RCC 7860 (cell line): ENCODE measurements around the gene PTPRT.

ENCODE experiments used
- DNase-seq: peaks from one replicate; pipeline ENCODE4 v3.0.0-alpha.2; 2015; ENCODE audit warnings: low spot score
- FAIRE-seq: peaks from 2 replicates; lab custom pipeline; 2012; peaks lifted over from hg19 to GRCh38; lab: Jason Lieb, UNC

Gene PTPRT

DNA sequence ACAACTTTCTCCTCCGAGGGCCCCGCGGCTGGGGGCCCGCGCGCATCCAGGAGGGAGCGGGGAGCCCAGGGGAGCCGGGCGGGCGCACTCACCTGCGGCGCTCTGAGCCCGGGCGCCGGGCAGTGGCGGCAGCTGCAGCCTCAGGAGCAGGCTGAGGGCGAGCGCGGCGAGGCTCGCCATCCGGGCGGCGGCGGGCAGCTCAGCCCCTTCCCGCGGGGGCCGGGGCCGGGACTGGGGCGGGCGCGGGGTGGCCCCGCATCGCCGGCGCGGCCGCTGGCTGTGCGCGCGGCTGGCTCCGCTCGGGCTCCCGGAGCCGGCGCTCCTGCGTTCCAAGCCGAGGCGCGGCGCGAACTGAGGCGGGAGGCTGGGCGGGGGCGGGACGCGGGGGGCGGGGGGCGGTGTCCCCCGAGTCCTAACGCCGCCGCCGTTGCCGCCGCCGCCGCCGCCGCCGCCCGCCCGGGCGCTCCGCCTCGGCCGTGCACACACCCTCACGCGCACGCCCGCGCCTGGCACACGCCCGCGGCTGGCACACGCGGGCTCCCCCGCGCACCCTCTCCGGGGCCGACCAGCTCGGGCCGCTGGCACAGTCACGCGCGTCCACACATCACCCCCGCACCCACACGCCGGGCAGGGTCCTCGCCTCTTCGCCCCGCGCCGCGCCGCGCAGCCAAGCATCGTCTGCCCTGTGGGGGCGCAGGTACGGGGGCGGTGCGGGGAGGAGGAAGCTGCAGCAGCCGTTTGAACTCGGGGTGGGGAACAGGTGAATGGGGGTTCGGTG lies at the start of gene PTPRT:
PTPRT (minus strand) TSS at position 353 of the 778 bp plus-strand sequence; CDS start at position 180, 173 bp downstream.
- FAIRE-seq: no peak
- DNase-seq: no peak

DNA sequence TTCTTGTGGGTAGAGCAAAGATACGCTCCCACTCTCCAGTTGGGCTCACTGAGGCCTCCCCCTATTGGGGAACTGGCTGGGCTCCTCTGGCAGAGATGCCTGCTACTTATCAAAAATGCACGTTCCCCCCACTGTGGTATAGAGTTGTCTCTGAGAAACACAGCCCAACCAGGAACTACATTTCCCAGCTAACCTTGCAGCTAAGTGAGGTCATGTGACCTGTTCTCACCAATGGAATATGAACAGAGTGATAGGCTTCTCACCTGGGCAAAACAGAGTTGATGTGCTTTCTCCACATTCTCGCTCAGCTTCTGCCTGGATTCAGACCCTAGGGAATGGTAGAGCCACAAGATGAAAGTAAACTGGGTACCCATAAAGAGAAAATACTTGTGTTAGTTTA lies 49.1 kb upstream of the PTPRT start:
- DNase-seq: no peak
- no peak for FAIRE-seq

DNA sequence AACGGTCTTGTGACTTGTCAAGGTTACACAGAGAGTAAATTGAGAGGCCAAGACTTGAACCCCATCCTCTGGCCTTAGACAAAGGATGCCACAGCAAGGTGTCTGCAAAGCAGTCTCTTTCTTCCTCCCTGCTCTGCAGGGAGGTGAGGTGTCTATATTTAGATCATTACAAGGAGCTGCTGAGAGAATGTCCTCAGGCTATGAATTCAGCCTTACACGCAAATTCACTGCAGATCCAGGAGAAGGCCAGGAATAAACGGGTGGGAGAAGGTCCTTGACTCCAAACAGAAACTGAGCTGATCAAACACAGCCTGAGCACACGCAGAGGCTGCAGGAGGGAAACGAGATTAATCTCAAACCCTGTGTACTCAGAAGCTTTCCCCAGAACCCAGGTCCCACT lies 48.6 kb upstream of the PTPRT start:
- no peak for FAIRE-seq
- no peak for DNase-seq

DNA sequence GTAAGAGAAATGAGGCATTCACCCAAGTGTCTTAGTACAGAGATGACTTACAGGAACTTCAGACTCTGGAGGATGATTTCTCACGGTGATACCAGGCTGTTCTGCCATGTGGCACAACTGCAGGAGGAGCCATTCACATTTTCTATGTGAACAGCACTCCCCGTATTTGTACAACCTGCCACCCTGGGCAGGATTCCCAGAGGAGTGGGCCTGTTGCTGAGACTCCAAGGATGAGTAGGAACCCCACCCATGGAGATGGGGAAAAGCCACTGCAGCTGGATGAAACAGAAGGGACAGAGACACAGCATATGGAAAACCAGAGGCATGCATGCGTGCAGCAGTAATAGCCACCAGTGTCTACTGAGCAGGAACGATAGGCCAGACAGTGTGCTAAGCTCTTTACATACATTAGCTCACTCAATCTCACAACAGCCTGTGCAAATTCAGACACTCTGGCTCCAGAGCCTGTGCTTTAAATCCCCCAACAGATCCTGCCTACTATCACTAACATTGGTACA lies 48.0 kb upstream of the PTPRT start:
- DNase-seq (no peak), FAIRE-seq (no peak)

DNA sequence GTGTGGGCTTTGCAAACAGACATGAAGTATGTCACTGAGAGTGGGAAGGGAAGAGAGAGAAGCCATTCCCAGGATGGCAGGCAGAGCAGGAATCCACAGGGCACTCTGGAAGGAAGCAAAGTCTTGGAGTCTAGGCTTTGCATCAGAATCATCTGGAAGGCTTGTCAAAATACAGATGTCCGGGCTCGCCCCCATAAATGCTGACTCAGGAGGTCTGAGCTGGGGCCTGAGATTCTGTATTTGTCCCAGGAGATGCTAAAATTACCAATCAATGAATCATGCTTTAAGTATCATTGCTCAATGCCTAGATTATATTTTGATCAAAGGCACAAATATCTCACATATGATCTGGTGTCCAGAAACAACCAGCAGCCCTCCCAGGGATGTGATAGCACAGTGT lies 46.3 kb upstream of the PTPRT start:
- no peak for DNase-seq
- no peak for FAIRE-seq

DNA sequence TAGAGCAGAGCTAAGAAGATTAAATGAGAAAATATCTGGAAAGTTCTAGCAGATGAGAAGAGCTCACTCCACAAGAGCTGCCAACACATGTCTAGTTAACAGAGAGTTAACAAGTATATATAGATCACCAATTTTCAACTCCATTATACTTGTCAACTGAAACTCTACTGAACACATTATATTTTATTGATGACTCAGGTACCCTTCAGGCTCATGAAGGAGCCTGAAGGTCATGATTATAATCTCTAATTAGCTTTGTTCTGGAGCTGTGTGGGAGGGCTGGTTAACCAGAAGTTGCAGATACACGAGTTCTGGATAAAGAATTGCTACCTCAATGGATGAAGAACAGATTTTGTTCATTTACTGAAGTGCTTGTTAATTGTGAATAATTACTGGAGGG lies 42.1 kb upstream of the PTPRT start:
- FAIRE-seq: no peak
- no peak for DNase-seq

DNA sequence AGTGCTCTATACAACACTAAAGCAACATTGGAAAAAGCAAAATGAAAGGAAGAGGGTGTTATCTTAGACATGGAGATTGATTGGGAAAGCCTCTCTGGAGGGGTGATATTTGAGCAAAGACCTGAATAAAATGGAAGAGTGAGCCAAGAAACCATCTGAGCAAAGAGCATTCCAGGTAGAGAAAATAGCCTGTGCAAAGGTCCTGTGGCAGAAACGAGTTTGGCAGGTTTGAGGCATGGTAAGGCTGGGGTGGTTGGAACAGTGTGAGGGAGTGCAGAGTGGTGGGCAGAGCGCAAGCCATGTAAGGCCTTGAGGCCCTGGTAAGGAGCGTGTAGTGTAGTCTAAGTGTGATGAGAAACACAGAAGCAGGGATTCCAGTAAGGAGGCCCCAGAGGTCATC lies 40.0 kb upstream of the PTPRT start:
- no peak for DNase-seq

DNA sequence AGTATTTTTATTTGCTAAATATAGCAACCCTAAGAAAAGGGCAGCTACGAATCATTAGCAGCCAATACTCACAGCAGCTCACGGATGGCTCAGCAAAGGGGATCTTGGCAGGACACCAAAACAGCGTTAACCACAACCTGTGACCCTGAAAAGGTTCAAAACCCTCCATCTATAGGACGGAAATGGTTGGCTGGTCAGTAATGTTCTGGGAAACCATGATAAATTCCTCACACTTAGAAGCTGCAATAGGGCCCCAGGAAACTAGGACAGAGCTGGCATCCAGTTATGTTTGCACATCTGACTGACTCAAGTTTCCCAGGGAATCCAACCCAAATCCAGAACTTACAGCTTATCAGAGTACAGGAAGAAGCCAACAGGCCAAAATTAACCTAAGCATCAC lies 30.9 kb upstream of the PTPRT start:
- DNase-seq (peak; percentile 82), FAIRE-seq (peak; percentile 86)

More for the DNA sequence above, 40.0 kb upstream of the PTPRT start:
- FAIRE-seq: no peak

DNA sequence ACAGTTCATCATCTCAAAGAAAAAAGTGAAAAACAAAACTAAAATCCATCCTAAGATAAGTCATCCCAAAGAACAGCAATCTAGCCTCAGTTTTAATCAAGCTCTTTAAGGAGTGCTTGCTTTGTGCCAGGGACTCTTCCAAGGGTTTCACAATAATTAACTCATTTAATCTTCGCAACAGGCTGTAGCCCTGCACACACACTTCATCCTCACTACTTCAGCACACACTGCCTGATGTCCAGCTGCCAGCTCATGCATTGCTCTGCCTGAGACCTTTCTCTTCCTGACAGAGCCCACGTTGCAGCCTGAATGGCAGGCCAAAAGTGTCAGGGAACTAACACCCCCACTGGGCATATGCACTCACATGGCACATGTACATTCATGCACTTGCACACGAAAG lies 21.2 kb upstream of the PTPRT start:
- DNase-seq (no peak), FAIRE-seq (no peak)

DNA sequence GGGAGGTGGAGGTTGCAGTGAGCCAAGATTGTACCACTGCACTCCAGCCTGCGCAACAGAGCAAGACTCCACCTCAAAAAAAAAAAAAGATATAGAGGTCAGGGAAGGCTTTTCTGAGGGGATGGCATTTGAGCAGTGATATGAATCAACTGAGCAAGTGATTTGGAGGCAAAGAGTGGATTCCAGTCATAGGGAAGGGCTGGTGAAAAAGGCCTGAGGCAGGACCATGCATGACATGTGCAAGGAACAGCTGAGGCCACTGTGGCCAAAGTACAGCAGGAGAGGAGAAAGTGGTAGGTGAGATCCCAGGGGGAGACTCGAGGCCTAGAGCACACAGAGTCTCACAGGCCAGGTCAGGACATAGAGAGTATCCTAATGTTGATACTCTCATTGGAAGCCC lies 20.1 kb upstream of the PTPRT start:
- FAIRE-seq: no peak
- no peak for DNase-seq

DNA sequence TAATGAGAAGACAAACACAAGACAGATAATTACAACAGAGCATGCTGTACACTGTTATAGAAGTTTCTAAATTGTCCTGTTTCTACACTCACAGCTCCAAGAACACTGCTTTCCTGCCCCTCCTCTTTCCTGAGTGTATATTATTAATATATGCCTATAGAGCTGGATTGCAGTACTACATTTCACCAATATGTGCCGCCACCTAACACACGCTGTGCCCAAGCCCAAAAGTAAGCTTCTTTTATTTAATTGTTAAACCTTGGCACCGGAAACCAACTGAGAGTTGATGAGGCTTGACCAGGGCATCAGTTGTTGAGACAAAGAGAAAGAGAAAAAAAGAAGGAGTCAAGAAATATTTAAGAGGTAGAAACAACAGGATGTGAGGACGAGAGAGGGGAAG lies 16.0 kb upstream of the PTPRT start:
- DNase-seq (no peak), FAIRE-seq (no peak)

DNA sequence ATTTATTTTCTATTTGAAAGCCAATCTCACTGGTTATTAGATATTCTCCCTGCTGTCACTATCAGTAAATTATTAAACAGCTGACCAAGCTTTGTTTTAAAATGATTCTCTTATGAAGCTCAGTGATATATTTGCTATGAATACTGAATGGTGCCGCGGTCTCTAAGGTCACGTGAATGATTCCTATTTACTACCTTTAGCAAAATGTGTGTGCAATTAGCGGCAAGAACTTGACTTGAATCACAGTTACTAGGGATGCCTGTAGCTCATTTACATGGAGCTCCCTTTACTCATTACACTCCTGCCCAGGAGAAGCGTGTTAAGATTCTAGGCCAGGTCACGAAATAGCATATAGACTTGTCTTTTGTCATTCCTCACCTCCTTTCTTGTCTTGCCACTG lies 12.4 kb upstream of the PTPRT start:
- no peak for DNase-seq
- FAIRE-seq: no peak

DNA sequence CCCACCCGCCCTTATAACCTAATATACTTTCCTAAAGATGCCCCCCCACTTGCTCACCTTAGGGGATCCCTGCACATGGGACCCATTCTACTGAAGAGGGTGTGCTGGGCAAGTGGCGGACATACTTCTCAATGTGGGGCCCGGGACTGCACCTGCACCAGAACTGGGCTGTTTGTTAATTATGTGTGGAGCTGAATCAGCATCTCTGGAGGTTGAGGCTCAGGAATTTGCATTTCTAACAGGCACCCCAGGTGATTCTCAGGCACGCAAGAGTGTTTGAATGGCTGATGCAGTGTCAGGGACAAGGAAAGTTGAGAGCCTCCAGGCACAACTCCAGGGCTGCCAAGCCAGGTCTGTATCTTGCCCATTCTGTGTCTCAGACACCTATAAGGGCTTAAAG lies 8.9 kb upstream of the PTPRT start:
- DNase-seq (no peak), FAIRE-seq (no peak)

DNA sequence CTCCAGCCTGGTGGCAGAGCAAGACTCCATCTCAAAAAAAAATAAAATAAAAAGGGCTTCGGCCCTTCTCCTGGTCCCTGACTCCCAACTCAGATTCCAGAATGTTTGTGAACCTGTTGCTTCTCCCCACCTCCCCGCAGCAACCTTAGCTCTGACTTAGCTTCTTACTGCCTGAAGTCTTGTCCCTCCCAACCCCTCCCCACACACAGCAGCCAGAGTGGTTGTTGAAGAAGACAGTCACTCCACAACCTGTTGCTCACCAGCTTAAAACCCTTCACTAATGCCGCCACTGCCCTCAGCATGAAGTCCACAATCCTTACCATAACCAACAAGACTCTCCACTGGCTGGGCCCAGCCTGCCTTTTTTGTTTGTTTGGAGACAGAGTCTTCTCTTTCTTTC lies 6.5 kb upstream of the PTPRT start:
- DNase-seq (no peak), FAIRE-seq (no peak)

DNA sequence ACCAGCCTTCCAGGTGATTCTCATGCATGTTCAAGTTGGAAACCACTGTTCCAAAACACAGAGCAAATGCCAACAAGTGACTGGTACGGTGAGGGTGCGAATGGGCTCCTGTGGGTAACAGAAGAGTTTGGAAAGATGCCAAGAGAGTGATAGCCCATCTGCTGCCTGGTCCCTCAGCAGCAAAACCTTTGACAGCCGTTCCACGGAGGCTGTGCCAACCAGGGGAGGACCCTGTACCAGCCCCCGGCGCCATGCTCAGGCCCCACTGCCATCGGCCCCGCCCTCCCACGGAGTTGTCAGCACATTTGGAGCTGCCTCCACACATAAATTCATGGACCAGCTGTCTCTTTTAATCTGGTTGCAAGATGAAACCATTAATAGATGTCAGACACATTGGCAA lies 4.4 kb upstream of the PTPRT start:
- FAIRE-seq: no peak
- DNase-seq: no peak

DNA sequence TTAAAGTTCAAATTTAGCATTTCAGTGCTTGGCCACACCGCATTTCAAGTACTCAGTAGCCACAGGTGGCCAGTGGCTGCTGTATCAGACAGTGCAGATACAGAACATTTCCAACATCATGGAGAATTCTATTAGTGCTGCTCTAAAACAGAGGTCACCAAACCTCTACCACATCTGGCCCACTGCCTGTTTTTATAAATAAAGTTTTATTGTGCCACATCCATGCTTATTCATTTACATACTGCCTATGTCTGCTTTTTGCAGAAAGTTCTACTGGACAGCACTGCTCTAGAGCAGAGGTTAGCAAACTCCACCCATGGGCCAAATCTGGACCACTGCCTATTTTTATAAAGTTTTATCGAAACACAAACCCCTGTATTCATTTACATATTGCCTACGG lies 3.7 kb upstream of the PTPRT start:
- DNase-seq: no peak
- no peak for FAIRE-seq

DNA sequence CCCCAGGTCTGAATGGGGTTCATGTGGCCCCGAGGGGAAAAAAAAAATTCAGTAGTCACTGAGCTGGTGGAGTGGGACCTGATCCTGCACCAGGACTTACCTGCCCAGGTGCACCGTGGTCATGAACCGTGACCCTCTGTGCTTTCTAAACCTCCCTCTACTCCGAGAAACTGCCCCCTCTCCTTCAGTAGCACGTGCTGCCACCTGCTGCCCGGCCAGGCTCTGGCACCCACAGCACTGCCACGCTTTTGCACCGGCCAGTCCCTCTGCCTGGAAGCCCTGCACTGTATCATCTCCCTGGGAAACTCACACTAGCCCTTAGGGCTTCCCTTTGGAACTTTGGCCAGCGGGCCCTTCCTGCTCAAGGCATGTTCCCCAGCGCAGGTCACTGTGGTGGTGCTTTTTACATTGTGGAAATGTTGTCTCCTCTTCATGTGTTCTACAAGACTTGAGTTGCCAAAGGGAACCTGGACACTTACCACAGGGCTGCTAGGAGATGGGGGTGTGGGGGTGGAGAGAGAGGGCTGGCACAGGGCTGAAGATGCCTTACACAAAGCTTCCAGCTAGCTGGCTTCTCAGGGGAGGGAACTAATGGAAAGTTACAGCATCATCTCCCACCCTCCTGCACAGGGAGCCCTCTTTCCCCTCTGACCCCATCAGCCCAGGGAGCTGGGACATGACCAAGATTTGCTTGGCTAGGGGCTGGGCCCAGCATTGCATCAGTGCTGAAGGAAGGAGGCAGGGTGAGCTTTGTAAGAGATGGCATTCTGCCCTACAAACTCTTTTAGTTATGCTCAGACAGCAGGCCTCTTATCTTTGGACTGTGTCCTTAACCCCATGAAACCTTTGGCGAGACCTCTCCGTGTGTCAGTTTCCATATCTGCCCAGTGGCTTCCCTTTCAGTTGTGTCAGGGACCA lies 2.5 kb upstream of the PTPRT start:
- no peak for DNase-seq
- FAIRE-seq: no peak

DNA sequence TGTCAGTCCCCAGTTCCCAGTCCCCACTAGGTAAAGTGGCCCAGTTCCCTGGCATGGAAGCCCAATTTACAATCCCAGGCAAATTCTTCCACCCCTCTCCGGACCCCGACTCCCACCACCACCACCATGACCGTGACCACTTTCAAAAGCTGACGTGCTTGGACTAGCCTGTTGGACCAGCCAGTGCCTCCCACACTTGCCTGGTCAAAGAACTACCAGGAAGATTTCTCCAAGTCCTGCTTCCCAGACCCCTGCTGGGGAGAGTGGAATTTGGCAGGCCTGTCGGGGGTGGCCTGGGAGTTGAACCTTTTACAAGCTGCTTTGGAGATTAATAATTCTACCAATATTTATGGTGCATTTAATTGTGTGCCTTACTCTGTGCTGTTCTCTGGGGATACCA lies 1.4 kb upstream of the PTPRT start:
- no peak for FAIRE-seq
- DNase-seq: no peak

DNA sequence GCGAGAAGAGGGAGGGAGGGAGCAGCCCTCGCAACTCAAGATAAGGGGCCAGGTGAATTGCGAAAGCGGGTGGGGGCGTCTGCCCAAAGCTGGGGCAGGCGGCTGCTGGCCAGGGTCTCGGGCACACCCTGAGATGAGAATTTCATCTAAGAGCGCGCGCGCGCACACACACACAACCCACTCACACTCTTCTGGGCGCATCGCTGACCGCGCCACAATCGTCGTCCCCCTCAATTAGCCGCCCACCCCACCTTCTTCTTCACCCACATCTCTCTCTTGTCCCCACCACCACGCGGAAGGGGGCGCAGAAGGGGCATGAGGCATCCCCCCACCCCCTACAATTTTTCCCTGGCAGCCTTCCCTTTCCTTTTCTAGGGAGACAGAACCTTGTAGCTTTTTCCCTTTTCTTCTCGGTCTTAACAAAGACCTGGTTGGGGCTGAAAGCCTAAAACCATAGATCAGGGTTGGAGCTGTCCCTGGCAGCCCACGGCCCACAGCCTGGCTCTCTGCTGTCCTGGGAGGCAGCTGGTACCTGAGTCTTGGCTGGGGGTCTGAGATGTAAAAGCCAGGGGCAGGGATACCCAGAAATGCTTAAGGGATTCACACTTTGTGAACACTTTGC lies 737 bp upstream of the PTPRT start:
- no peak for DNase-seq
- no peak for FAIRE-seq

DNA sequence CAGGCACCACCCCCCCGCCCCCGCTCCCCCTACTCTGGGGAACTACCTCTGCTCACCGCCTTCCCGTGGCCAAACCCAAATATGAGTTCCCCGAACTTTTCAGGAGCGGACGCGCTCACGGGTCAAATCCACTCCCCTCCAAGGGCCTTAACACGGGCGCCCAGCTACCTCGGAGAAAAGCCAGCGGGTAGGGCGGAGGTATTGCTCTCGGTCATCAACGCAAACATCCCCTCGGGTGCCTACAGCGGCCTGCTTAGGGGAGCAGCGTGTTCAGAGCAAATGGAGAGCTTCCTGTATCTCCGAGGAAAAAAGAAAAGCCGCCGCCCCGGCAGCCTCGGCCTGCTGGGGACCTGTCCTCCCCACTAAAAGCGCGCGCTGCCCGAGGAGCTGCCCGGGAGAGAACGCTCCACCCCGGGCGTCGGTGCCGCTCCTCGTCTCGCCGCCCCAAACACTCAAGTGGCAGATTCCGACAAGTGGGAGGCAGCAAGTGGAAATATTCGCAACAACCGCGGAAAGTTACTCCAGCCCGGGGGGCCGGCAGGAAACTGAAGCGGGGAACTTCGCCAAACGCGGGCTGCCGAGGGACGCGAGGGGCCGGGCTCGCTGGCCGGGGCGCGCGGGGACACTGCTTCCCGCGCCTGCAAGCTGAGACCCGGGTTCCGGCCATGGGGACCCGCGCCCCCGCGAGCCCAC lies 699 bp downstream of the PTPRT start:
- DNase-seq: no peak

DNA sequence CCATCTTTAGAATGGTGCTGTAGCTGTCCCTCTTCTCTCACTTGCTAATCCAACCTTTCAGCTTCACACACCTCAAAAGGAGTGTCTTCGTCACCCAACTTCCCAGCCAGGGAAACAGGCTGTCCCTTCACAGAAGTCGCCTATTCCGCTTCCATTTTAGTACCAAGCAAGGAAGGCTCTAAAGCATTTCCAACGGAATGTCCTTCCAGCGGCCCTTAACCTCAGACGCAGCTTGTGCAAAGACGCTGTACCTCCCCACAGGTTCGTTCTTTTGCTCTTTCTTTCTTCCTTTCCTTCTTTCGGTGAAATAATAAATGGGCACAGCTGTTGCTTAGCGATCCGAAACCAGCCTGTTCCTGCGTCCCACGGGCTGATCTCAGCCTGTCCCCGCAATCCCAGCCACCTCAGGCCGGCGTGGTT lies 1.5 kb downstream of the PTPRT start:
- DNase-seq: no peak
- FAIRE-seq: no peak

More for the DNA sequence above, 699 bp downstream of the PTPRT start:
- no peak for FAIRE-seq
